H9 (cell line): ENCODE data around the gene PLOD1. TPM values are rescaled to one million over a fixed set of nuclear protein-coding genes. Genes with fewer than 3 reads are reported as not detected.

ENCODE experiments used
- DNase-seq: peaks from one replicate; pipeline ENCODE4 v3.0.0-alpha.2; 2017
- H2AFZ ChIP-seq: one replicate; pipeline ENCODE4 v1.6.1; 2013; ENCODE audit warnings: mild to moderate bottlenecking, low read length, control low read depth, moderate library complexity
- H2AK5ac ChIP-seq: 2 replicates; pipeline ENCODE4 v1.6.1; 2013; ENCODE audit warnings: low read length, control low read depth, mixed read lengths; ENCODE audit not compliant: insufficient read length
- H2BK120ac ChIP-seq: one replicate; pipeline ENCODE4 v1.6.1; 2013; ENCODE audit warnings: low read depth, mild to moderate bottlenecking, low read length, control low read depth, inconsistent platforms; ENCODE audit not compliant: poor library complexity, severe bottlenecking
- H2BK12ac ChIP-seq: 2 replicates; pipeline ENCODE4 v1.6.1; 2013; ENCODE audit warnings: low read length, control low read depth, mixed read lengths, low read depth; ENCODE audit not compliant: insufficient read length
- H2BK15ac ChIP-seq: 2 replicates; pipeline ENCODE4 v1.6.1; 2013; ENCODE audit warnings: low read depth, low read length, control low read depth
- H2BK20ac ChIP-seq: one replicate; pipeline ENCODE4 v1.6.1; 2013; ENCODE audit warnings: low read depth, mild to moderate bottlenecking, low read length, control low read depth, inconsistent platforms; ENCODE audit not compliant: poor library complexity, severe bottlenecking
- H2BK5ac ChIP-seq: 2 replicates; pipeline ENCODE4 v1.6.1; 2013; ENCODE audit warnings: low read length, control low read depth, mixed read lengths; ENCODE audit not compliant: insufficient read length
- H3K14ac ChIP-seq: 2 replicates; pipeline ENCODE4 v1.6.1; 2013; ENCODE audit warnings: low read length, control low read depth; ENCODE audit not compliant: insufficient read depth
- H3K18ac ChIP-seq: 2 replicates; pipeline ENCODE4 v1.6.1; 2013; ENCODE audit warnings: low read depth, mild to moderate bottlenecking, mixed read lengths, low read length, control low read depth; ENCODE audit not compliant: insufficient read length
- H3K23ac ChIP-seq: 2 replicates; pipeline ENCODE4 v1.6.1; 2013; ENCODE audit warnings: low read length, control low read depth, mixed read lengths, low read depth; ENCODE audit not compliant: insufficient read length
- H3K23me2 ChIP-seq: 2 replicates; pipeline ENCODE4 v1.6.1; 2013; ENCODE audit warnings: low read depth, mild to moderate bottlenecking, mixed read lengths, low read length, control low read depth; ENCODE audit not compliant: insufficient read length, poor library complexity, severe bottlenecking
- H3K27ac ChIP-seq: 2 replicates; pipeline ENCODE4 v1.5.1; 2013; ENCODE audit warnings: low read length, control low read depth, mixed read lengths, low read depth; ENCODE audit not compliant: insufficient read length
- H3K27me3 ChIP-seq: 2 replicates; pipeline ENCODE4 v1.6.1; 2013; ENCODE audit warnings: low read length, control low read depth, inconsistent platforms; ENCODE audit not compliant: insufficient read depth
- H3K4ac ChIP-seq: 2 replicates; pipeline ENCODE4 v1.6.1; 2013; ENCODE audit warnings: low read depth, mild to moderate bottlenecking, control low read depth, inconsistent platforms, low read length, moderate library complexity
- H3K4me1 ChIP-seq: 2 replicates; pipeline ENCODE4 v1.6.1; 2013; ENCODE audit warnings: low read length, control low read depth, inconsistent platforms; ENCODE audit not compliant: insufficient read depth
- H3K4me2 ChIP-seq: 2 replicates; pipeline ENCODE4 v1.6.1; 2013; ENCODE audit warnings: low read length, control low read depth, mixed read lengths; ENCODE audit not compliant: insufficient read length, insufficient read depth
- H3K56ac ChIP-seq: 2 replicates; pipeline ENCODE4 v1.6.1; 2013; ENCODE audit warnings: low read depth, mild to moderate bottlenecking, mixed read lengths, low read length, control low read depth; ENCODE audit not compliant: insufficient read length
- H3K79me1 ChIP-seq: 2 replicates; pipeline ENCODE4 v1.6.1; 2013; ENCODE audit warnings: low read depth, mild to moderate bottlenecking, moderate library complexity, low read length, control low read depth, inconsistent platforms; ENCODE audit not compliant: insufficient read depth, poor library complexity, severe bottlenecking
- H3K79me2 ChIP-seq: 2 replicates; pipeline ENCODE4 v1.6.1; 2013; ENCODE audit warnings: low read length, control low read depth, inconsistent platforms; ENCODE audit not compliant: insufficient read depth
- H3K9ac ChIP-seq: 2 replicates; pipeline ENCODE4 v1.6.1; 2013; ENCODE audit warnings: low read length, control low read depth, mixed read lengths; ENCODE audit not compliant: insufficient read length; ENCODE audit errors: extremely low read depth
- H3K9me3 ChIP-seq: one replicate; pipeline ENCODE4 v1.6.1; 2013; ENCODE audit warnings: low read depth, low read length, inconsistent platforms; ENCODE audit not compliant: control insufficient read depth
- H3T11ph ChIP-seq: one replicate; pipeline ENCODE4 v1.6.1; 2013; ENCODE audit warnings: mild to moderate bottlenecking, low read length, control low read depth, inconsistent platforms
- H4K20me1 ChIP-seq: one replicate; pipeline ENCODE4 v1.6.1; 2013; ENCODE audit not compliant: control insufficient read depth, insufficient read length, insufficient read depth
- H4K5ac ChIP-seq: 2 replicates; pipeline ENCODE4 v1.6.1; 2013; ENCODE audit warnings: low read depth, mild to moderate bottlenecking, mixed read lengths, low read length, control low read depth; ENCODE audit not compliant: insufficient read length
- H4K8ac ChIP-seq: replicated peaks from 2 replicates; pipeline ENCODE4 v1.6.1; 2013; ENCODE audit warnings: low read length, control low read depth, mixed read lengths, low read depth; ENCODE audit not compliant: insufficient read length
- H4K91ac ChIP-seq: 2 replicates; pipeline ENCODE4 v1.6.1; 2013; ENCODE audit warnings: low read depth, mild to moderate bottlenecking, moderate library complexity, mixed read lengths, low read length, control low read depth; ENCODE audit not compliant: insufficient read length
- H3K27ac Mint-ChIP-seq, 3 experiments: 2 replicates in 2 of 3; 3 replicates in 1 of 3; pipeline ENCODE4 v1.8.0; 2020 to 2021; ENCODE audit warnings: mixed read lengths in 3 of 3, mild to moderate bottlenecking in 1 of 3, moderate library complexity in 1 of 3
- H3K27me3 Mint-ChIP-seq: 2 replicates; pipeline ENCODE4 v1.8.0; 2021; ENCODE audit warnings: low read depth, mild to moderate bottlenecking, moderate library complexity, mixed read lengths
- H3K36me3 Mint-ChIP-seq, 3 experiments: 2 replicates in 2 of 3; 3 replicates in 1 of 3; pipeline ENCODE4 v1.8.0; 2020 to 2021; ENCODE audit warnings: low read depth in 3 of 3, mixed read lengths in 3 of 3; ENCODE audit not compliant: insufficient read depth in 1 of 3
- H3K4me1 Mint-ChIP-seq, 2 experiments: 2 replicates each; pipeline ENCODE4 v1.8.0; 2020; ENCODE audit warnings: mixed read lengths in 2 of 2
- H3K4me3 Mint-ChIP-seq, 2 experiments: 2 replicates in 1 of 2; 3 replicates in 1 of 2; pipeline ENCODE4 v1.8.0; 2020 to 2021; ENCODE audit warnings: mild to moderate bottlenecking in 2 of 2, mixed read lengths in 2 of 2, moderate library complexity in 1 of 2
- H3K9me3 Mint-ChIP-seq, 2 experiments: 2 replicates in 1 of 2; 3 replicates in 1 of 2; pipeline ENCODE4 v1.8.0; 2020; ENCODE audit warnings: mild to moderate bottlenecking in 2 of 2, mixed read lengths in 2 of 2, moderate library complexity in 1 of 2
- WGBS: extraction: QIAGEN DNeasy Blood & Tissue Kit; methylation state at CpG from one replicate; pipeline ENCODE4 v1.1.7; 2013; ENCODE audit warnings: missing lambda C conversion rate, low lambda C conversion rate, mixed read lengths; ENCODE audit not compliant: insufficient read length; ENCODE audit errors: extremely low coverage; 5-methylcytosine and 5-hydroxymethylcytosine counted together
- total RNA-seq: library from RNA; stranded (reverse); gene quantifications from 2 replicates; pipeline ENCODE4 v1.2.1, GENCODE V29; 2021
- TF ChIP-seq, protein P1 (sequence below): fragments of 200-600 bp; sonication (generic); conservative IDR thresholded peaks from 3 replicates; pipeline ENCODE4 v1.8.0; 2021; ENCODE audit warnings: antibody characterized with exemption, mild to moderate bottlenecking

The PLOD1 gene
- total RNA-seq, 1 experiment from 2014 or later: 57.0 TPM

DNA sequence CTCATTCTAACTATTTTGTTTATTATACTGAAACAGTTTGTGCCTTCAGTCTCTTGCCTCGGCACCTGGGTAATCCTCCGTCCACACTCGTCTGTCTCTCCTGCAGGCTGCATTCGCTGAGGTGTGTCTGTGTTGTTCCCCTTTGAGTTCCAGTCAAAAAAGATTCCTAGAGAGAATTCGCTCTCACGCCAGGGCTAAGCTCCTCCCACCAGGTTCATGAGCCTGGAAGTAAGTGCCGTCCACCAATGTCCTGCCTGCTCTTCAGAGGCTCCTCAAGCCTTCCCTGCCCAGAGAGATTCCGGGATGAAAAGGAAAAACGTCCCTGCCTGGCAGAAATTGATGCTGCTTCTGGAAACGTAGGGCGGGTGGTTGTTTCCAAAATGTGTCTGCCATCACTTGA lies 21.2 kb upstream of the PLOD1 start:
- H3K27me3 Mint-ChIP-seq: no peaks in the 10 kb centered on the region
- DNase-seq: peak; percentile 74
- Histone ChIP-seq H3K79me1 (no peaks in the 10 kb centered on the region), H2BK120ac (no peak overlapping the region), H4K8ac (no peak overlapping the region), H3K23ac (no peak overlapping the region), H3K56ac (no peak overlapping the region), H2BK20ac (no peak overlapping the region), H3K23me2 (peaks cover 8% of the 10 kb centered on the region), H3K9me3 (no peaks in the 10 kb centered on the region), H4K5ac (no peak overlapping the region), H3K27me3 (no peaks in the 10 kb centered on the region), H3K18ac (no peak overlapping the region), H3T11ph (no peak overlapping the region), H3K27ac (no peak overlapping the region), H2AFZ (no peak overlapping the region), H3K14ac (no peak overlapping the region), H3K4me1 (no peaks in the 10 kb centered on the region), H3K4me2 (no peak overlapping the region), H4K20me1 (no peaks in the 10 kb centered on the region), H2BK15ac (no peak overlapping the region), H3K4ac (no peak overlapping the region), H4K91ac (no peak overlapping the region), H2BK5ac (no peak overlapping the region), H3K79me2 (no peaks in the 10 kb centered on the region), H3K9ac (no peak overlapping the region), H2AK5ac (no peak overlapping the region), H2BK12ac (no peak overlapping the region)
- TF ChIP-seq, protein P1, sequence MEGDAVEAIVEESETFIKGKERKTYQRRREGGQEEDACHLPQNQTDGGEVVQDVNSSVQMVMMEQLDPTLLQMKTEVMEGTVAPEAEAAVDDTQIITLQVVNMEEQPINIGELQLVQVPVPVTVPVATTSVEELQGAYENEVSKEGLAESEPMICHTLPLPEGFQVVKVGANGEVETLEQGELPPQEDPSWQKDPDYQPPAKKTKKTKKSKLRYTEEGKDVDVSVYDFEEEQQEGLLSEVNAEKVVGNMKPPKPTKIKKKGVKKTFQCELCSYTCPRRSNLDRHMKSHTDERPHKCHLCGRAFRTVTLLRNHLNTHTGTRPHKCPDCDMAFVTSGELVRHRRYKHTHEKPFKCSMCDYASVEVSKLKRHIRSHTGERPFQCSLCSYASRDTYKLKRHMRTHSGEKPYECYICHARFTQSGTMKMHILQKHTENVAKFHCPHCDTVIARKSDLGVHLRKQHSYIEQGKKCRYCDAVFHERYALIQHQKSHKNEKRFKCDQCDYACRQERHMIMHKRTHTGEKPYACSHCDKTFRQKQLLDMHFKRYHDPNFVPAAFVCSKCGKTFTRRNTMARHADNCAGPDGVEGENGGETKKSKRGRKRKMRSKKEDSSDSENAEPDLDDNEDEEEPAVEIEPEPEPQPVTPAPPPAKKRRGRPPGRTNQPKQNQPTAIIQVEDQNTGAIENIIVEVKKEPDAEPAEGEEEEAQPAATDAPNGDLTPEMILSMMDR: no peak
- no peaks in the 10 kb centered on the region; a peak in 1 of 5 replicates for H3K9me3 Mint-ChIP-seq
- no peak overlapping the region for H3K4me3 Mint-ChIP-seq
- H3K27ac Mint-ChIP-seq: peak overlapping the region in 2 of 3 experiments; percentile 17 to 37; a peak in 2 of 7 replicates
- peaks cover 11 to 12% of the 10 kb centered on the region in 2 experiments for H3K4me1 Mint-ChIP-seq
- no CpG with 5 or more reads among the region's 11 CpGs for WGBS
- 0 out of 7 replicates have a peak, but pooled peaks cover 0 to 3% (median 0%) of the 10 kb centered on the region in 3 experiments for H3K36me3 Mint-ChIP-seq
